Fibroblast of pulmonary artery (primary cell): Measurements from ENCODE around the gene ATG4B.

Experiments
- DNase-seq: peaks from one replicate; pipeline ENCODE4 v3.0.0-alpha.2; 2010; ENCODE audit warnings: low read depth
- H3K4me3 ChIP-seq: replicated peaks from 2 replicates; pipeline ENCODE4 v1.5.1; 2011; ENCODE audit warnings: low read depth, mild to moderate bottlenecking, control low read depth, low read length, moderate library complexity
- TF ChIP-seq, protein P1 (sequence below): IDR thresholded peaks from 2 replicates; pipeline ENCODE4 v1.5.1; 2011; ENCODE audit warnings: mild to moderate bottlenecking, control low read depth, low read length, inconsistent platforms; ENCODE audit errors: missing control alignments

The ATG4B gene

GRCh38 chr2:241706537-241706936 lies 69.0 kb downstream of the ATG4B start:
- H3K4me3 ChIP-seq = no peak overlapping the region
- TF ChIP-seq, protein P1, sequence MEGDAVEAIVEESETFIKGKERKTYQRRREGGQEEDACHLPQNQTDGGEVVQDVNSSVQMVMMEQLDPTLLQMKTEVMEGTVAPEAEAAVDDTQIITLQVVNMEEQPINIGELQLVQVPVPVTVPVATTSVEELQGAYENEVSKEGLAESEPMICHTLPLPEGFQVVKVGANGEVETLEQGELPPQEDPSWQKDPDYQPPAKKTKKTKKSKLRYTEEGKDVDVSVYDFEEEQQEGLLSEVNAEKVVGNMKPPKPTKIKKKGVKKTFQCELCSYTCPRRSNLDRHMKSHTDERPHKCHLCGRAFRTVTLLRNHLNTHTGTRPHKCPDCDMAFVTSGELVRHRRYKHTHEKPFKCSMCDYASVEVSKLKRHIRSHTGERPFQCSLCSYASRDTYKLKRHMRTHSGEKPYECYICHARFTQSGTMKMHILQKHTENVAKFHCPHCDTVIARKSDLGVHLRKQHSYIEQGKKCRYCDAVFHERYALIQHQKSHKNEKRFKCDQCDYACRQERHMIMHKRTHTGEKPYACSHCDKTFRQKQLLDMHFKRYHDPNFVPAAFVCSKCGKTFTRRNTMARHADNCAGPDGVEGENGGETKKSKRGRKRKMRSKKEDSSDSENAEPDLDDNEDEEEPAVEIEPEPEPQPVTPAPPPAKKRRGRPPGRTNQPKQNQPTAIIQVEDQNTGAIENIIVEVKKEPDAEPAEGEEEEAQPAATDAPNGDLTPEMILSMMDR = no peak
- no peak for DNase-seq

DNA sequence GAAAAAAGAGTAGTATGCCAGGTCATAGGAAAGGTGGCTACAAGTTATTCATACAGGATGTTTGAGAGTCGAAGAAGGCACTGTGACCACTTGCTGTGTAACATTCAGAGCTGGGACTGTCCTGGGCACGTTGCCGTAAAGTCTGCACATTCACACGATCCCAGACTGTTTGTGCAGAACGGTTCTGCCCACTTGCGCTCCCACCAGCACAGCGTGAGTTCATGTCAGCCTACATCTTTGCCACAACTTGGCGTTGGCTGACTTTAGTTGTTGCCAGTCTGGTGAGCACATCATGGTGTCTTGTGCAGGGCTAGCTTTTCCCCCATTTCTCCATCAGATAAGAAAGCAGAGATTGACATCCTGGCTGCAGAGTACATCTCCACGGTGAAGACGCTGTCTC lies 71.4 kb downstream of the ATG4B start:
- H3K4me3 ChIP-seq = no peak overlapping the region
- TF ChIP-seq, protein P1 = no peak
- no peak for DNase-seq

DNA sequence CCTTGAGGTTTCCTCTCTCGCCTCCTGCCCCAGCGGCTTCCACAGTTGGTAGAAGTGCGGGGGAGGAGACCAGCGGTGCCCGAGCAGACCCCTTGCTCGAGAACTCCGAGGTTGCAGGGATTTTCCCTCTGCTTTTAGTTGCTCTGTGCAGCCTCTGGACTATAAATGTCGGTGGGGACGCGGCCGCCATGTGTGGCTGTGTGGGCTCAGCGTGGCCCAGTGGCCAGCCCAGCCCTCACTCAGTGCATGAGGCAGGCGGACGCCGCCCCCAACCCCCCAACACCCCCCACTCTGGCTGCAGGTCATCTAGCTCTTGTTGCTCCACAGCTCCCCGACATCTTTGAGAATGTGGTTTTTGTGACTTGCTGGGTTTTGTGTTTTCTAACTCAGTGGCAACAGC lies 81.6 kb downstream of the ATG4B start:
- TF ChIP-seq, protein P1 = no peak
- DNase-seq = no peak

DNA sequence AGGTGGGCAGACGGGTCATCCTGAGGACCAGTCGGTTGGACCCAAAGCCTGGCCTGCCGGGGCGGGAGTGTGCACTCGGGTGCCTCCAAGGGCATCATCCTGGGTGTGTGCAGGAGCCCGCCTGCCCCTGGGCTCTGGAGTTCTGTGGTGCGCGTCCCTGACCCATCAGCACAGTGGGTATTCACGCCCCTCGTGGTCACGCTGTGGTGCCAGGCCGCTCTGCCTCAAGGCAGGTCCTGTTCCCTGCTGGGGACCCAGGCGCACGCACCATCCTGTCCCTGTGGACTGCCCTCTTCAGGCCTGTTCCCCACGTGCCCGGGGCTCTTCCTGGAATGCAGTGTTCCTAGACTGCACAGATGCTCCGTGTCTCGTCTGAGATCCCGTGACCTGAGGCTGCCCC lies 82.6 kb downstream of the ATG4B start:
- no peak overlapping the region for H3K4me3 ChIP-seq
- DNase-seq = no peak
- TF ChIP-seq, protein P1 = no peak

More for the DNA sequence above, 81.6 kb downstream of the ATG4B start:
- H3K4me3 ChIP-seq = no peak overlapping the region

GRCh38 chr2:241720560-241720959 lies 83.1 kb downstream of the ATG4B start:
- DNase-seq = no peak
- H3K4me3 ChIP-seq = no peak overlapping the region
- TF ChIP-seq, protein P1 = no peak

- no peak for DNase-seq
- TF ChIP-seq, protein P1 = no peak
- H3K4me3 ChIP-seq = no peak overlapping the region
Measured at GRCh38 chr2:241721852-241722251, 84.4 kb downstream of the ATG4B start.

GRCh38 chr2:241722896-241723454 lies 85.5 kb downstream of the ATG4B start:
- no peak for DNase-seq
- H3K4me3 ChIP-seq = no peak overlapping the region

More at GRCh38 chr2:241722896-241723454, 85.5 kb downstream of the ATG4B start:
- TF ChIP-seq, protein P1 = no peak
